A673 (cell line): Measurements from ENCODE around the gene TMEM107. TPM values are rescaled to one million over a fixed set of nuclear protein-coding genes. Genes with fewer than 3 reads are reported as not detected.
A peak's percentile ranks its signal among the peaks of the same experiment; 100 is the strongest.

Experiments
- BruUV-seq: library from RNA; stranded (reverse); fragments of 400-500 nt; replicated peaks from 2 replicates; lab custom pipeline; 2021; lab: Mats Ljungman, UMichigan
- CTCF ChIA-PET: fragments of 300-600 bp; sonication (Branson Sonifier 250); formaldehyde crosslinking; loops from one replicate; lab custom pipeline; 2022; ENCODE audit warnings: antibody characterized with exemption; lab: Charles Lee
- POLR2A ChIA-PET: fragments of 300-600 bp; sonication (Branson Sonifier 250); formaldehyde crosslinking; loops from one replicate; lab custom pipeline; 2022; ENCODE audit warnings: antibody characterized with exemption; ENCODE audit not compliant: low non-redundant PET; lab: Charles Lee
- DNase-seq: peaks from one replicate; pipeline ENCODE4 v3.0.0-alpha.2; 2015; ENCODE audit warnings: low spot score
- H3K27ac ChIP-seq: fragments of 200-600 bp; sonication (generic); 2 replicates; pipeline ENCODE4 v1.5.1; 2016; ENCODE audit warnings: mixed run types, low read depth, mild to moderate bottlenecking, mixed read lengths, antibody characterized with exemption, low read length; ENCODE audit not compliant: poor library complexity, severe bottlenecking
- H3K27me3 ChIP-seq: fragments of 200-600 bp; sonication (generic); replicated peaks from 2 replicates; pipeline ENCODE4 v1.6.1; 2017; ENCODE audit warnings: mixed run types, low read depth, mild to moderate bottlenecking, mixed read lengths, antibody characterized with exemption, low read length; ENCODE audit not compliant: insufficient read depth, poor library complexity
- H3K36me3 ChIP-seq: fragments of 200-600 bp; sonication (generic); 2 replicates; pipeline ENCODE4 v1.6.1; 2016; ENCODE audit warnings: mixed run types, mild to moderate bottlenecking, mixed read lengths, antibody characterized with exemption, low read length; ENCODE audit not compliant: insufficient read depth, poor library complexity, severe bottlenecking
- H3K4me1 ChIP-seq: fragments of 200-600 bp; sonication (generic); 2 replicates; pipeline ENCODE4 v1.6.1; 2017; ENCODE audit warnings: mixed run types, mild to moderate bottlenecking, mixed read lengths, antibody characterized with exemption, low read length; ENCODE audit not compliant: insufficient read depth, poor library complexity, severe bottlenecking
- H3K4me3 ChIP-seq: fragments of 200-600 bp; sonication (generic); 2 replicates; pipeline ENCODE4 v1.5.1; 2016; ENCODE audit warnings: low read depth, mixed run types, mild to moderate bottlenecking, mixed read lengths, low read length; ENCODE audit not compliant: poor library complexity, severe bottlenecking
- H3K9me3 ChIP-seq: fragments of 200-600 bp; sonication (generic); 2 replicates; pipeline ENCODE4 v1.6.1; 2016; ENCODE audit warnings: mixed run types, low read depth, mild to moderate bottlenecking, mixed read lengths, antibody characterized with exemption, low read length; ENCODE audit not compliant: poor library complexity, severe bottlenecking
- CTCF ChIP-seq: fragments of 300-800, 200-600 bp; sonication (generic); conservative IDR thresholded peaks from 2 replicates; pipeline ENCODE4 v1.5.1; 2017; ENCODE audit warnings: low read depth, mild to moderate bottlenecking, antibody characterized with exemption, low read length, moderate library complexity, mixed read lengths
- EZH2 ChIP-seq: fragments of 200-600 bp; sonication (generic); IDR thresholded peaks from 2 replicates; pipeline ENCODE4 v1.6.1; 2017; ENCODE audit warnings: borderline replicate concordance, low read depth, mild to moderate bottlenecking, mixed read lengths, antibody characterized with exemption, low read length; ENCODE audit not compliant: poor library complexity, severe bottlenecking
- intact Hi-C: fragments of 100-400 bp; cut with micrococcal nuclease; formaldehyde crosslinking; loops from one replicate; pipeline ENCODE4 v1.10.0; 2022; ENCODE audit not compliant: unreplicated experiment
- total RNA-seq: library from RNA; stranded (reverse); gene quantifications from 2 replicates; pipeline ENCODE4 v1.2.3, GENCODE V29; 2021

TMEM107 gene
- total RNA-seq, 1 experiment from 2014 or later: 19.4 TPM

DNA sequence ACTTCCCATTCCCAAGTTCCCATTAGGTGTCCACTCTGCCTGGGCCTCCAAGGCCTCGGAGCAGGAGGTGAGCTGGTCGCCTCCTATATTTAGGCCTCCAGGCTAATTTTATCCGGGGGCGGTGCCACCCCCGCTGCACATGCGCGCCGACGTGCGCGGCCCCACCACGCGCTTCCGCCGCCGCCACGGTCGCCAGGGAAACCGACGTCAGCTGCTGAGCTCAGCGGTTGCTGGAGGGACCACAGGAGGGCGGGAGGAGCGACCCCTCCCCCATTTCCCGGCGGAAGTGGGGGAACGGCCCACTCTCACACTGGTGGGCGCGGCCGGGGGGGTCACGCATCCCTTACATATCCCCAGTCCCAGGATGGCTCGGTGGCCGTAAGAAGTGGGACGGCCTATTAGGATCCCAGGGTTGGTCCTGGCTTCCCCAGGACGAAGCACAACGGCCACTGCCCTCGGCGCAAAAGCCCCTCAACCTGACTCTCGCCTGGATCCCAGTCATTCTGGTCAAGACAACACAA is 25.0 kb downstream of the TMEM107 start:
- CTCF ChIA-PET: no interaction called here
- intact Hi-C loops: no loop called here

DNA sequence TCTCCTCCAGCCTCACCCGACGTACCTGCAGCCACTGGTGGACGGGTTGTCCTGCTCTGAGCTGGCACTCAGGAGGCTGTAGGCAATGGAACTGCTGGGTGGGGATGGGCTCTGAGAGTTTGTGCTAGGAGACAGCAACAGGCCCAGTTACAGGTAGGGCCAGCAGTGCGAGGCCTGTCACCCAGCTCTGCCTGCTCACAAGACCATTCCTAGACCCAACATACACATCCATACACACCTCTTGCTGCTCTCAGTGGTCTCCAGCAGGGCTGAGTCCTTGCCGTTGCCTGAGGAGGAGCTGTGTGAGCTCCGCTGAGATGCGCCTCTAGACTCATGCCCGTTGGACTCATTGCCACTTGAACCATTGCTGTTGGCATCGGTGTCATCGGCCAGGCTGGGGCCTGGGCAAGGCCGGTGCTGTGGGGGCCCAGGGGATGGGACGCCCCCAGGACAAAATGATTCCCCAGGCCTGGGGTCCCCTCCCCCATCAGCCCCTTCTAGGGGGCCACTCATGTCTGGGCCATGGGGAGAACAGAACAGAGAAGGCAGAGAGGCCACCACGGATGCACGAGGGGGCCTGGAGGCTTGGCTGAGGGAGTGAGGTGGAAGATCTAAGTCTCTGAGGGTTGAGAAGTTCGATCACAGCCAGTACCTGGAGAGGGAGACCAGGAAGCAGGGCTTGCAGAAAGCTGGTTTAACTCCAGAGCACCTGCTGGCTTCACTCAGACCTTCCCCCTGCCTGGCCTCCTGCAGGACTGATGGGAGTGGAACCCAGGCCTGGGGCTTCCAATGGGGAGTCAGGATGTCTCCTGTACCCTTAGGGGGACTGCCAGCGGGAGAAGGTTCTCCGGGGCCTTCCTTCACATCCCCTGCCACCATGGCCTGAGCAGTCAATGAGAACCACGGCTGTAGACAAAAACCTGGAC is 25.7 kb downstream of the TMEM107 start:
- CTCF ChIA-PET: no interaction called here
- Histone ChIP-seq H3K4me3 (peak overlapping the region; percentile 83), H3K4me1 (peaks cover 37% of the 10 kb centered on the region), H3K27me3 (no peaks in the 10 kb centered on the region), H3K27ac (peak overlapping the region; percentile 97), H3K36me3 (peaks cover 47% of the 10 kb centered on the region), H3K9me3 (no peaks in the 10 kb centered on the region)
- POLR2A ChIA-PET: interaction anchor here (0.9 kb wide), 1 partner anchor 23 kb away, joined by 7 read pairs; no protein-coding TSS in a partner anchor
- TF ChIP-seq CTCF (no peak), EZH2 (no peak)
- intact Hi-C loops: no loop called here
- no TSS peak for BruUV-seq
- no peak for DNase-seq

More for the DNA sequence above, 25.0 kb downstream of the TMEM107 start:
- peak; percentile 91 for DNase-seq
- peaks cover 43% of the 10 kb centered on the region for H3K4me1 ChIP-seq
- peak overlapping the region; percentile 97 for H3K27ac ChIP-seq
- TSS peak; percentile 19 for BruUV-seq
- peak overlapping the region; percentile 83 for H3K4me3 ChIP-seq
- POLR2A ChIA-PET: interaction anchor here (0.9 kb wide), 1 partner anchor 22 kb away, joined by 7 read pairs; no protein-coding TSS in a partner anchor
- no peaks in the 10 kb centered on the region for H3K9me3 ChIP-seq
- TF ChIP-seq EZH2 (no peak), CTCF (no peak)
- H3K27me3 ChIP-seq: no peaks in the 10 kb centered on the region
- H3K36me3 ChIP-seq: peaks cover 39% of the 10 kb centered on the region

DNA sequence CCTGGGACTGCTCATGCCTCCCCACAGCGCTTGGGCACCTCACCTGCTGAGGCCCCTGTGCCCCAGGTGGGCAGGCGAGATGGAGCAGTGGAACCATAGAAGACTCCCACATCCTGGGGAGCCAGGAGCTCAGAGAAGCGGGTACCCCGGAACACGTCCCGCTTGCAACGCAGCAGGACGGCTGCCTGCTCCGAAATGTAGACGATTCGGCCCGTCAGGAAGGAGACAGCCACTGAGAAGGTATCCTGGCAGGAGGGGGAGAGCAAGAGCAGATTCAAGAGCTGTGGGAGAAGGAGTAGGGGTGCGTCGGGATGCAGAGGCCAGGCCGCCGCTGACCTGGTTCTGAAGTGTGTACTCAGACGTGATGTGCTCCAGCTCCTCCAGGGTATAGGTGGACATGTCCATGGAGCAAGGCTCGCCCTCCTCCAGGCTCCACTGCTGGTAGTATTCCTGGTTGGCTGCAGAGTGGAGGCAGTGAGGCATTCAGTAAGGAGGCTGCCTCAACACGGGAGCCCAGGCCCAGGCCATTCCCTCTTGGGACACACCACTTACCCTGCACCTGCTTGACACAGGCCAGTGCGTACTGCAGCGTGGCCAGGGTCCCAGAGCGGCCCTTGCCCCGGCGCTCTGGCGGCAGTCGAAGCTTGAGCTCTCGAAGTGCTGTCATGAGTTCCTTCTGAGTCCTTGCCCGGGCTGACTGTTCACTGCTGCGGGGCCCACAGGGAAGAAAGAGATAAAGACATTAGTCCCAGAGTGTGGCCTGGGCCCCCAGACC is 26.6 kb downstream of the TMEM107 start:
- ChIA-PET POLR2A (no interaction called here), CTCF (no interaction called here)
- BruUV-seq: no TSS peak
- H3K27ac ChIP-seq: no peak overlapping the region
- no peaks in the 10 kb centered on the region for H3K9me3 ChIP-seq
- intact Hi-C loops: no loop called here
- no peak for TF ChIP-seq EZH2
- no peak for TF ChIP-seq CTCF
- DNase-seq: no peak
- H3K27me3 ChIP-seq: no peaks in the 10 kb centered on the region
- peaks cover 54% of the 10 kb centered on the region for H3K36me3 ChIP-seq
- H3K4me1 ChIP-seq: peaks cover 29% of the 10 kb centered on the region
- no peak overlapping the region for H3K4me3 ChIP-seq
